Panc1 (cell line): ENCODE data around the gene POC5. TPM values are rescaled to one million over a fixed set of nuclear protein-coding genes. Genes with fewer than 3 reads are reported as not detected.

ENCODE experiments used
- ATAC-seq: fragments of 200-7000 bp; cut with Tn5 transposase; 2 replicates; pipeline ENCODE4 v1.9.1; 2020; ENCODE audit warnings: mild to moderate bottlenecking, moderate library complexity
- BruUV-seq: library from RNA; stranded (reverse); fragments of 400-500 nt; replicated peaks from 2 replicates; lab custom pipeline; 2021; lab: Mats Ljungman, UMichigan
- CTCF ChIA-PET: fragments of 300-600 bp; sonication (Branson Sonifier 250); formaldehyde crosslinking; loops from one replicate; lab custom pipeline; 2022; ENCODE audit warnings: antibody characterized with exemption; lab: Charles Lee
- POLR2A ChIA-PET: fragments of 300-600 bp; sonication (Branson Sonifier 250); formaldehyde crosslinking; loops from one replicate; lab custom pipeline; 2022; ENCODE audit warnings: antibody characterized with exemption; lab: Charles Lee
- DNase-seq: peaks from one replicate; pipeline ENCODE4 v3.0.0-alpha.2; 2010; ENCODE audit warnings: low read depth, low spot score
- H3K27ac ChIP-seq: 2 replicates; pipeline ENCODE4 v1.5.1; 2011; ENCODE audit warnings: mild to moderate bottlenecking, low read length, inconsistent platforms
- H3K27me3 ChIP-seq: fragments of 200-500 bp; sonication (Bioruptor generic); 2 replicates; pipeline ENCODE4 v1.6.0; 2014; ENCODE audit warnings: low read length, inconsistent platforms; ENCODE audit not compliant: control insufficient read depth, insufficient read depth
- H3K36me3 ChIP-seq: fragments of 200-500 bp; sonication (Bioruptor generic); 2 replicates; pipeline ENCODE4 v1.5.1; 2014; ENCODE audit warnings: inconsistent platforms, mild to moderate bottlenecking, low read length, moderate library complexity; ENCODE audit not compliant: control insufficient read depth, insufficient read depth
- H3K4me1 ChIP-seq: 2 replicates; pipeline ENCODE4 v1.5.1; 2011; ENCODE audit warnings: inconsistent platforms, mild to moderate bottlenecking, low read length, moderate library complexity; ENCODE audit not compliant: control insufficient read depth, insufficient read depth
- H3K4me3 ChIP-seq, 2 experiments: 2 replicates each; pipeline ENCODE4 v1.5.1; 2011 to 2012; ENCODE audit warnings: low read depth in 2 of 2, low read length in 2 of 2, mild to moderate bottlenecking in 2 of 2, inconsistent platforms in 1 of 2, moderate library complexity in 1 of 2
- H3K9me3 ChIP-seq: fragments of 200-500 bp; sonication (Bioruptor generic); 2 replicates; pipeline ENCODE4 v1.5.1; 2014; ENCODE audit warnings: low read depth, mild to moderate bottlenecking, inconsistent platforms, low read length, moderate library complexity; ENCODE audit not compliant: control insufficient read depth, insufficient read depth
- POLR2AphosphoS5 ChIP-seq: IDR thresholded peaks from 2 replicates; pipeline ENCODE4 v1.6.1; 2012; ENCODE audit warnings: mild to moderate bottlenecking, low read depth, low read length, moderate library complexity
- SIN3A ChIP-seq: IDR thresholded peaks from 2 replicates; pipeline ENCODE4 v1.6.1; 2012; ENCODE audit warnings: low read depth, mild to moderate bottlenecking, low read length, moderate library complexity, borderline replicate concordance; ENCODE audit not compliant: insufficient read depth
- TCF7L2 ChIP-seq: IDR thresholded peaks from 2 replicates; pipeline ENCODE4 v1.6.1; 2011; ENCODE audit warnings: mild to moderate bottlenecking, low read depth, low read length, inconsistent platforms
- in situ Hi-C: cut with HindIII; loops from 2 replicates; pipeline ENCODE4 v1.10.0; 2016; ENCODE audit warnings: low sequenced_read_pairs, low pct_unique_long_range_greater_than_20kb
- intact Hi-C: fragments of 100-400 bp; cut with micrococcal nuclease; formaldehyde crosslinking; loops from one replicate; pipeline ENCODE4 v1.10.0; 2022; ENCODE audit not compliant: unreplicated experiment
- total RNA-seq: library from RNA; stranded (reverse); gene quantifications from one replicate; pipeline ENCODE4 v1.2.1, GENCODE V29; 2021; ENCODE audit not compliant: unreplicated experiment
- TF ChIP-seq, protein P1 (sequence below): fragments of 450-650 bp; IDR thresholded peaks from 2 replicates; pipeline ENCODE4 v1.5.1; 2017; ENCODE audit warnings: mild to moderate bottlenecking
- TF ChIP-seq, protein P2 (sequence below), 2 experiments: IDR thresholded peaks; 2 replicates each; pipeline ENCODE4 v1.6.1; 2011 to 2012; ENCODE audit warnings: low read depth in 2 of 2, control low read depth in 1 of 2, low read length in 1 of 2, mild to moderate bottlenecking in 1 of 2, moderate library complexity in 1 of 2; ENCODE audit not compliant: insufficient read depth in 1 of 2

The POC5 gene
- total RNA-seq, 1 experiment from 2014 or later, result 19.7 TPM

DNA sequence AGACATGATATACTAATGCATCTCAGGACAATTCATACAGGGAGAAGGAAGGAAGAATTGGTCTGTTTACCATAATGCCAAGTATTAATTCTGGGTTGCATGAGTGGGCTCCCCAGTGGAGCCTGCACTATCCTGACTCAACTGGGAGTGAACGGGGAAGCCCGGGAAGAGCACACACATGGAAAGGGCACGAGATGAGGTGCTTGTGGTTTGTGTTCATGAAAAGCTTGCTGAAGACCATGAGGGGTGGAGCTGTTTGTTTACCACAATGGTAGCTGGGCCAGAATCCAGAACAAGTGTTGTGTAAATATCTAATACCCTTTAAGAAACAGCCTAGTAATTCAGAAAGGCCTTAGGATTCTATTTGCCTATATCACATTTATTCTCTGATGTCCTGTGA, 44.6 kb downstream of the POC5 start:
- ChIA-PET CTCF (no interaction called here), POLR2A (no interaction called here)
- Histone ChIP-seq H3K4me1 (peaks cover 3% of the 10 kb centered on the region; the same call in 1 of the 2 replicates), H3K36me3 (0 out of 2 replicates have a peak, but pooled peaks cover 6% of the 10 kb centered on the region), H3K27ac (no peak overlapping the region), H3K27me3 (no peaks in the 10 kb centered on the region), H3K9me3 (no peaks in the 10 kb centered on the region), H3K4me3 (no peak overlapping the region)
- BruUV-seq, result no TSS peak
- in situ Hi-C loops (no loop called here), intact Hi-C loops (no loop called here)
- TF ChIP-seq, protein P1, sequence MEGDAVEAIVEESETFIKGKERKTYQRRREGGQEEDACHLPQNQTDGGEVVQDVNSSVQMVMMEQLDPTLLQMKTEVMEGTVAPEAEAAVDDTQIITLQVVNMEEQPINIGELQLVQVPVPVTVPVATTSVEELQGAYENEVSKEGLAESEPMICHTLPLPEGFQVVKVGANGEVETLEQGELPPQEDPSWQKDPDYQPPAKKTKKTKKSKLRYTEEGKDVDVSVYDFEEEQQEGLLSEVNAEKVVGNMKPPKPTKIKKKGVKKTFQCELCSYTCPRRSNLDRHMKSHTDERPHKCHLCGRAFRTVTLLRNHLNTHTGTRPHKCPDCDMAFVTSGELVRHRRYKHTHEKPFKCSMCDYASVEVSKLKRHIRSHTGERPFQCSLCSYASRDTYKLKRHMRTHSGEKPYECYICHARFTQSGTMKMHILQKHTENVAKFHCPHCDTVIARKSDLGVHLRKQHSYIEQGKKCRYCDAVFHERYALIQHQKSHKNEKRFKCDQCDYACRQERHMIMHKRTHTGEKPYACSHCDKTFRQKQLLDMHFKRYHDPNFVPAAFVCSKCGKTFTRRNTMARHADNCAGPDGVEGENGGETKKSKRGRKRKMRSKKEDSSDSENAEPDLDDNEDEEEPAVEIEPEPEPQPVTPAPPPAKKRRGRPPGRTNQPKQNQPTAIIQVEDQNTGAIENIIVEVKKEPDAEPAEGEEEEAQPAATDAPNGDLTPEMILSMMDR, result no peak
- TF ChIP-seq SIN3A, result no peak
- no peak for TF ChIP-seq POLR2AphosphoS5
- TF ChIP-seq, protein P2, sequence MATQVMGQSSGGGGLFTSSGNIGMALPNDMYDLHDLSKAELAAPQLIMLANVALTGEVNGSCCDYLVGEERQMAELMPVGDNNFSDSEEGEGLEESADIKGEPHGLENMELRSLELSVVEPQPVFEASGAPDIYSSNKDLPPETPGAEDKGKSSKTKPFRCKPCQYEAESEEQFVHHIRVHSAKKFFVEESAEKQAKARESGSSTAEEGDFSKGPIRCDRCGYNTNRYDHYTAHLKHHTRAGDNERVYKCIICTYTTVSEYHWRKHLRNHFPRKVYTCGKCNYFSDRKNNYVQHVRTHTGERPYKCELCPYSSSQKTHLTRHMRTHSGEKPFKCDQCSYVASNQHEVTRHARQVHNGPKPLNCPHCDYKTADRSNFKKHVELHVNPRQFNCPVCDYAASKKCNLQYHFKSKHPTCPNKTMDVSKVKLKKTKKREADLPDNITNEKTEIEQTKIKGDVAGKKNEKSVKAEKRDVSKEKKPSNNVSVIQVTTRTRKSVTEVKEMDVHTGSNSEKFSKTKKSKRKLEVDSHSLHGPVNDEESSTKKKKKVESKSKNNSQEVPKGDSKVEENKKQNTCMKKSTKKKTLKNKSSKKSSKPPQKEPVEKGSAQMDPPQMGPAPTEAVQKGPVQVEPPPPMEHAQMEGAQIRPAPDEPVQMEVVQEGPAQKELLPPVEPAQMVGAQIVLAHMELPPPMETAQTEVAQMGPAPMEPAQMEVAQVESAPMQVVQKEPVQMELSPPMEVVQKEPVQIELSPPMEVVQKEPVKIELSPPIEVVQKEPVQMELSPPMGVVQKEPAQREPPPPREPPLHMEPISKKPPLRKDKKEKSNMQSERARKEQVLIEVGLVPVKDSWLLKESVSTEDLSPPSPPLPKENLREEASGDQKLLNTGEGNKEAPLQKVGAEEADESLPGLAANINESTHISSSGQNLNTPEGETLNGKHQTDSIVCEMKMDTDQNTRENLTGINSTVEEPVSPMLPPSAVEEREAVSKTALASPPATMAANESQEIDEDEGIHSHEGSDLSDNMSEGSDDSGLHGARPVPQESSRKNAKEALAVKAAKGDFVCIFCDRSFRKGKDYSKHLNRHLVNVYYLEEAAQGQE (IDR thresholded peaks at IDR 0.05; ENCODE audit: insufficient read depth in 1 of 2, low read depth in 2 of 2, low read length in 1 of 2), result no peak
- DNase-seq (no peak), ATAC-seq (no peak)

DNA sequence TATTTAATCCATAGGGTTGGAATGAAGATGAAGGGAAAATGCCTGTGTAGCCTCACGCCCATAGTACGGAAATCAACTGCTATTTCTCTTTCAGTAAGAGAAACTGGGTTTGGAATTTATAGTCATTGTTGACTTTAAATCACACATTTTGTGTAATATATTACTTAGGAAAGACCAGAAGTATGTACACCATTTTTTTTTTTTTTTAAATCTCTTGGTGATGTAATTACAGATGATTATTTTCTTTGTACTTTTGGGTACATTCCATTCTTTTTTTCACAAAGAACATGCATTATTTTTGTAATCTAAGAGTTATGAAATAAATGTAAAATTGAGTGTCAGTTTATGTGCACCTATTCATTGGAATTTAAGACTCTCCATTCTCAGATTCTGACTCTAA, 45.7 kb downstream of the POC5 start:
- no peak for TF ChIP-seq TCF7L2
- TF ChIP-seq, protein P2 (IDR thresholded peaks at IDR 0.05; ENCODE audit: insufficient read depth in 1 of 2, low read depth in 2 of 2, low read length in 1 of 2), result no peak
- TF ChIP-seq SIN3A, result no peak
- TF ChIP-seq, protein P1, result no peak
- TF ChIP-seq POLR2AphosphoS5, result no peak
- no peak overlapping the region for H3K27ac ChIP-seq
- ChIA-PET POLR2A (no interaction called here), CTCF (no interaction called here)
- no peak for ATAC-seq
- no TSS peak for BruUV-seq
- H3K9me3 ChIP-seq, result no peaks in the 10 kb centered on the region
- no peaks in the 10 kb centered on the region for H3K27me3 ChIP-seq
- in situ Hi-C loops (no loop called here), intact Hi-C loops (no loop called here)
- no peak for DNase-seq
- H3K36me3 ChIP-seq, result 0 out of 2 replicates have a peak, but pooled peaks cover 4% of the 10 kb centered on the region
- H3K4me1 ChIP-seq, result peaks cover 3% of the 10 kb centered on the region; the same call in 1 of the 2 replicates
- H3K4me3 ChIP-seq, result no peak overlapping the region
